GM12891 (cell line): Measurements from ENCODE around the gene CDX2.

ENCODE experiments used
- POLR2A ChIP-seq: IDR thresholded peaks from 2 replicates; pipeline ENCODE4 v1.6.1; 2011; ENCODE audit warnings: low read depth, low read length, control low read depth
- POLR2AphosphoS5 ChIP-seq: IDR thresholded peaks from 2 replicates; pipeline ENCODE4 v1.6.1; 2011; ENCODE audit warnings: low read depth, low read length, control low read depth
- POU2F2 ChIP-seq: IDR thresholded peaks from 2 replicates; pipeline ENCODE4 v1.6.1; 2011; ENCODE audit warnings: low read depth, mild to moderate bottlenecking, control low read depth, low read length, moderate library complexity
- SPI1 ChIP-seq: IDR thresholded peaks from 2 replicates; pipeline ENCODE4 v1.6.1; 2011; ENCODE audit warnings: low read depth, low read length, control low read depth
- TAF1 ChIP-seq: IDR thresholded peaks from 2 replicates; pipeline ENCODE4 v1.6.1; 2011; ENCODE audit warnings: low read depth, low read length, control low read depth

- TF ChIP-seq TAF1 (no peak), SPI1 (no peak), POLR2AphosphoS5 (no peak), POLR2A (no peak), POU2F2 (no peak)
These were observed 22.8 kb upstream of the CDX2 start for GRCh38 chr13:27991881-27992280.
